K562 treated with DMSO at 1 percent for 48 hours (cell line): ENCODE results near the gene SERPINA9. TPM values are rescaled to one million over a fixed set of nuclear protein-coding genes. Genes with fewer than 3 reads are reported as not detected.

Experiments
- total RNA-seq: library from RNA; unstranded; fragments of 300-600 nt; gene quantifications from 2 replicates; pipeline ENCODE4 v1.2.3, GENCODE V29; 2022; ENCODE audit warnings: low replicate concordance; ENCODE audit errors: extremely low read depth

The SERPINA9 gene
- total RNA-seq = not detected in 2 replicates

DNA sequence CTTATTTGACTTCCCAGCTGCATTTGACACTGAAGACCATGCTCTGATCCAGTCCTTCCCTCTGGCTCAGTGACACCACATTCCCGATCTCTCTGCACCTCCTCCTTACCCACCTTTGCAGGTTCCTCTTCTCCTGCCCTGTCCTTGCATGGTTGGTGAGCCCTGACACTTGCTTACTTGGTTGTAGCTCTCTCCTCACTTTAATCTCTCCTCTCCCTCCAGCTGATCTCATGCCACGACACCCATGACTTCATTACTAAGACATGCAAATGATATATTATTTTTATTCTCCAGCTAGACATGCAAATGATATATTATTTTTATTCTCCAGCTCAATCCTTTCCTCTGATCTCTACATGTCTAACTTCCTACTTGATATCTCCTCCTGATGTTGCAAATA, at the start of gene SERPINA9:
Gene SERPINA9 (minus strand): TSS at position 175 of the 400 bp plus-strand sequence. CDS start 6,357 bp downstream, outside the sequence.

DNA sequence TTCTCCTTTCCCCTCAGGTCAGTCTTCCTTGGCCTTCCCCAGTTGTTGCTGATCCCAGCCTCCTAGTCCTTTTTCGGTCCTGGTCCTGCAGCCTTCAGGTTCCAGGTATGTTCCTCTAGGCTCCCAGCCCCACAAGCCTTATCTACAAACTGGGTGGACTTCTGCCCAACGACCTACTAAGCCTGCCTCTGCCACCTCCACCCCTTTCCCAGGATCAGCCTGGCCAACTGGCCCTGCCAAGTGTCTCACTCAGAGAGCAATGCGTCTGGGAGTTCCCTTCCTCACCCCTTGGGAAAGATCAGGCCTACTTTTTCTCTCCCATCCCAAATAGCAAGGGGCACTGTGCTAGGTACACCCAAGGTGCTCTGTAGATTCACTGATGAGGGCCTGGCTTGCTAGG, 33.4 kb upstream of the SERPINA9 start, which contains the start of gene SERPINA12:
Gene SERPINA12 (minus strand): TSS at position 114 of the 400 bp plus-strand sequence. CDS start 11,072 bp downstream, outside the sequence.

Other genes with a start within 250 kb of the SERPINA9 start
- not detected in 2 replicates for gene SERPINA10, start 182.9 kb downstream of the SERPINA9 start, total RNA-seq
- gene SERPINA6, start 152.9 kb downstream of the SERPINA9 start, total RNA-seq = not detected in 2 replicates
- gene SERPINA2, start 109.5 kb downstream of the SERPINA9 start, total RNA-seq = not detected in 2 replicates
- not detected in 2 replicates for gene SERPINA1, start 87.6 kb downstream of the SERPINA9 start, total RNA-seq
- not detected in 2 replicates for gene SERPINA11, start 23.4 kb downstream of the SERPINA9 start, total RNA-seq
- gene SERPINA12, start 33.3 kb upstream of the SERPINA9 start, total RNA-seq = not detected in 2 replicates
- gene SERPINA4, start 85.2 kb upstream of the SERPINA9 start, total RNA-seq = not detected in 2 replicates
- not detected in 2 replicates for gene SERPINA5, start 105.2 kb upstream of the SERPINA9 start, total RNA-seq
- not detected in 2 replicates for gene SERPINA3, start 136.2 kb upstream of the SERPINA9 start, total RNA-seq